ENCODE results near the gene MARCHF6.
"Not testable (repeated sequence)": the region's sequence is repeated elsewhere in the genome, so short reads cannot be mapped to it uniquely, and the experiment has no call there.

Gene MARCHF6

DNA sequence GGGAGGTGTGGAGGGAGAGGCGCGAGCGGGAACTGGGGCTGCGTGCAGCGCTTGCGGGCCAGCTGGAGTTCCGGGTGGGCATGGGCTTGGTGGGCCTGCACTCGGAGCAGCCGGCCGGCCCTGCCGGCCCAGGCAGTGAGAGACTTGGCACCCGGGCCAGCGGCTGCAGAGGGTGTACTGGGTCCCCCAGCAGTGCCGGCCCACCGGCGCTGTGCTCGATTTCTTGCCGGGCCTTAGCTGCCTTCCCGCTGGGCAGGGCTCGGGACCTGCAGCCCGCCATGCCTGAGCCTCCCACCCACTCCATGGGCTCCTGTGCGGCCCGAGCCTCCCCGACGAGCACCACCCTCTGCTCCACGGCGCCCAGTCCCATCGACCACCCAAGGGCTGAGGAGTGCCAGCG lies 21.7 kb downstream of the MARCHF6 start:
- DNase-seq (ENCODE audit: low read depth in 2 of 2, low spot score in 1 of 2) = not testable (repeated sequence)

GRCh38 chr5:10376544-10376943 lies 23.0 kb downstream of the MARCHF6 start:
- DNase-seq (ENCODE audit: low read depth in 2 of 2, low spot score in 1 of 2) = no peak

DNA sequence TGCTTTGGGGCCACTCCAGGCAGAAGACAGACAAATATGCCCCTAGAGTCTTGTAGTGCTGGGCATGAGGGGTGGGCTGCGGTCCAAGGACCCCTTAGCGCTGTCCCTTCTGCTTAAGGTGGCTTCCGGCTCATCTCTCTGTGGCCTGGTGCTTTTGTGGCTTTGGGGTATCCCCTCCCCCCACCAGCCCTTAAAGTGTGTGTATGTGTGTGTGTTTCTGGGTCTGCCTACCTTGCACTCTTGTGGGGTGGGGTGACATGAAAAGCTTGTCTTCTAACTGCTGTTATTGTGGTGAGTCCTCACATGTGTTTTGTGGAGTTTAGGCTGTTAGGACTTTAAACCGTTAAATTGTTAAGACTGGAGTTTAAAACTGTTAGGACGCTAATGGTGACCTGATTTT lies 23.6 kb downstream of the MARCHF6 start:
- no peak for DNase-seq (ENCODE audit: low read depth in 2 of 2, low spot score in 1 of 2)

GRCh38 chr5:10381803-10382202 lies 28.3 kb downstream of the MARCHF6 start:
- no peak for DNase-seq (ENCODE audit: low read depth in 2 of 2, low spot score in 1 of 2)

DNA sequence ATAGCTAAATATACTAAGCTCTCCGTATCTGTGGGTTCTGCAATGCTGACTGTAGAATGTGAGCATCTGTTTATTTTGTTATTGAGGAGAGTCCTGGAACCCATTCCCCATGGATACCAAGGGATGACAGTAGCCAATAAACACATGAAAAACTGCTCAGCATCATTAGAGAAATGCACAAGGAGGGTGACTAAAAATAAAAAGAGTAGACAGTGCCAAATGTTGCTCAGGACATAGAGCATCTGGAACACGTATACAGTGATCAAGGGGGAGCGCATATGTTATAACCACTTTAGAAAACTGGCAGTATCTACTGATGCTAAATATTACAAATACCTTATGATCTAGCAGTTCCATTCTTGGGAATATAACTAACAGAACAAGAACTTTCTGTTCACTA lies 31.0 kb downstream of the MARCHF6 start:
- no peak for DNase-seq (ENCODE audit: low read depth in 2 of 2, low spot score in 1 of 2)

DNA sequence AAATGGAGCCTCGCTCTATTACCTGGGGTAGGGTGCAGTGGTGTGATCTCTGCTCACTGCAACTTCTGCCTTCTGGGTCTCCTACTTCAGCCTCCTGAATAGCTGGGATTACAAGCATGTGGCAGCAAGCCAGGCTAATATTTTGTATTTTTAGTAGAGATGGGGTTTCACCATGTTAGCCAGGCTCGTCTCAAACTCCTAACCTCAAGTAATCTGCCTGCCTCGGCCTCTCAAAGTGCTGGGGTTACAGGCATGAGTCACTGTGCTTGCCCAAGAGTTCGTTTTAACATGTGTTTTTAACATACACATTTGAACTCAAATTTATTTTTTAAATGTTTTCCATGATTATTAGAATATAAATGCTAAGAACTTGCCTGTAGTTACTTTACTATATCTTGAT lies 34.2 kb downstream of the MARCHF6 start:
- no peak for DNase-seq (ENCODE audit: low read depth in 2 of 2, low spot score in 1 of 2)

- DNase-seq (ENCODE audit: low read depth in 2 of 2, low spot score in 1 of 2) = no peak
Observed at GRCh38 chr5:10391130-10391529, 37.6 kb downstream of the MARCHF6 start.

GRCh38 chr5:10392567-10393328 lies 39.3 kb downstream of the MARCHF6 start:
- not testable (repeated sequence) for DNase-seq (ENCODE audit: low read depth in 2 of 2, low spot score in 1 of 2)

DNA sequence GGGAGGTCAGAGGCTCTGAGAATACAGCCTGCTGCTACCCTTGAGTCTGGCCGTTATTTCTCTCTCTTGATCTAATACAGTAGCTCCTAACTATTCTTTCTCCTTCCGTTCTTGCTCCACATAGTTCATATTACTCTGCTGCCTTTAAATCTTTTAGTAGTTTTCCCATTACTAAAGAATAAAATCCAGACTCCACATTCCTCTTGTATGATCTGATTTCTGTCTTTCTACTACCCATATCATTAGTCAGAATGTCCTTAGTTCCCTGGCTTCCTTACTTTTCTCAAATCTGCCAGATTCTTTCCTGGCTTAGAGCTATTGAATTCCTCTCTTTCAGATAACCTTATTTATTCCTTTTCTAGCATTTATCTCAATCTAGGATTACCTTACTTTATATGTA lies 40.0 kb downstream of the MARCHF6 start:
- no peak for DNase-seq (ENCODE audit: low read depth in 2 of 2, low spot score in 1 of 2)

GRCh38 chr5:10396552-10396951 lies 43.1 kb downstream of the MARCHF6 start:
- DNase-seq (ENCODE audit: low read depth in 2 of 2, low spot score in 1 of 2) = no peak

DNA sequence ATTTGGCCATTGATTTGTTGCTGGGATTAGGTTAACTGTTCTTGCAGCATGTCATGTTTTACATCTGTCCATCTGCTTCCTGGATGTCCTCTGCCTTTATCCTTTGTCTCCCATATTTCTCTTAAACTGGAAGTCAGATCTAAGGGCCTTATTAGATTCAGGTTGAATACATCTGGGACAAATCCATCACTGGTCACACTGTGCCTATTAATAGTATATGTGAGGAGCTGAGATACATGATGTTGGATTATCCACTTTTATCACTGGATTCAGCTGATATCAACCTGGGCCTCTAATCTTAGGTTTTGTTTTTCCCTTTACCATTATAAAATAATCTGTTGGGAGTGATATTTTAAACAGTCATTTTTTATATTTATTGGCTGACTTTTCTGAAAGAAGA lies 46.3 kb downstream of the MARCHF6 start:
- DNase-seq (ENCODE audit: low read depth in 2 of 2, low spot score in 1 of 2) = no peak

DNA sequence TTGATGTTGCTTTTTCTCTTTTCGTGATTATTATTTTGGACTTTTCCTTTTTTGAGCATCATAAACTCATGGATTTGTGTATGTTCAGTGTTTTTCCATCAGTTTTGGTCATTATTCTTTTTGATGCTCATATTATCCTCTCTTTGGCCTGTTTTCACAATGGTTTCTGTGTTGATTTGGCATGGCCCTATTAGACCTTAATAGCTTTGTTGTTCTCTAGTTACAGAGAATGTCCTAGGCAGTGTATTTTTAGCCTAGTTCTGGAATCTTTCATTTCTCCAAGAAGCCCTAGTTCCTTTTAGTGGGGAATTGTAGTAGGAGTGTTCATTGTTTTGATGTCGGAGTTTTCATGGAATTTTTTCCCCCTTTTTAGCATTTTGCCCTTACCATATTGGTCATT lies 46.9 kb downstream of the MARCHF6 start:
- no peak for DNase-seq (ENCODE audit: low read depth in 2 of 2, low spot score in 1 of 2)

DNA sequence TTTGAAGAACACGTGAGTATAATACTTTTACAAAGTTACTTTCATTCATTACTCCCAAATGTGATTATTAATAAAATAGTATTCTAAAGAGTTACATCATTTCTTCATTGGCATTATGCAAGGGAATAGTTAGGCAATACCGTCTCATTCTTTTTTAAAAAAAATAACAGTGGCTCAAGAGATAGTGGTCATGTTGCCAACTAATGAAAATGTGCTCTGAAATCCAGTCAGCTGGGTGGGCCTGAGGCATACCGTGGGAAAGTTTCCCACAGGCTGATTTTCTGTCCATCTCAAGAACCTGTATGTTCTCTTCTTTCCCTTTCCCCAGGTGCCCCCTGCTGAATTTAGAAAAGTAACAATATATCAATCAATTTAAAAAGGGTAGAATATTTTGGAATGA lies 47.3 kb downstream of the MARCHF6 start:
- DNase-seq (ENCODE audit: low read depth in 2 of 2, low spot score in 1 of 2) = no peak

DNA sequence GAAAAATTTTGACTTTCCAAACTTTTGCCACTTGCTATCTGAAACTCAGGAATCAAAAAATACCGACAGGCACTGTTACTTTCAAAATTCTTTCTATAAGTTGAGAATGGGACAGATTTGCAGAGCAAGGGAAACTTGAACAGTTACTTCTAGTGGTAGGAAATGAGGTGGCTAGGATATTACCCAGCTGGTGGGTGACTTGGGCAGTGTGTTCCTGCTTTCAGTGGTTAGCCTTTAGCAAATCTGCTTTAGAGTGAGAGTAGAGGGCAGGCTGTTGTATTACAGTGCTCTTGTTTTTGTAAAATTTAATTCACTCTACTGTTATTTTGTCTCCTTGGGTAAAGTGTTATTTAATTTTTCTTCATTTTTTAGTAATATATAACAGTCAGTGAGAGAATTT lies 48.0 kb downstream of the MARCHF6 start:
- no peak for DNase-seq (ENCODE audit: low read depth in 2 of 2, low spot score in 1 of 2)
